DND-41 (cell line): ENCODE results near the gene OR5A1.

ENCODE experiments used
- EZH2 ChIP-seq: IDR thresholded peaks from 3 replicates; pipeline ENCODE4 v1.6.1; 2012; ENCODE audit warnings: borderline replicate concordance, low read depth, mild to moderate bottlenecking, moderate library complexity, low read length, inconsistent platforms; ENCODE audit not compliant: severe bottlenecking
- TF ChIP-seq, protein P1 (sequence below): IDR thresholded peaks from 2 replicates; pipeline ENCODE4 v1.5.1; 2012; ENCODE audit warnings: borderline replicate concordance, low read length, moderate library complexity, mild to moderate bottlenecking; ENCODE audit not compliant: poor library complexity, severe bottlenecking; ENCODE audit errors: extremely low read depth

GRCh38 chr11:59401262-59401552 is 35.1 kb upstream of the OR5A1 start:
- TF ChIP-seq, protein P1, sequence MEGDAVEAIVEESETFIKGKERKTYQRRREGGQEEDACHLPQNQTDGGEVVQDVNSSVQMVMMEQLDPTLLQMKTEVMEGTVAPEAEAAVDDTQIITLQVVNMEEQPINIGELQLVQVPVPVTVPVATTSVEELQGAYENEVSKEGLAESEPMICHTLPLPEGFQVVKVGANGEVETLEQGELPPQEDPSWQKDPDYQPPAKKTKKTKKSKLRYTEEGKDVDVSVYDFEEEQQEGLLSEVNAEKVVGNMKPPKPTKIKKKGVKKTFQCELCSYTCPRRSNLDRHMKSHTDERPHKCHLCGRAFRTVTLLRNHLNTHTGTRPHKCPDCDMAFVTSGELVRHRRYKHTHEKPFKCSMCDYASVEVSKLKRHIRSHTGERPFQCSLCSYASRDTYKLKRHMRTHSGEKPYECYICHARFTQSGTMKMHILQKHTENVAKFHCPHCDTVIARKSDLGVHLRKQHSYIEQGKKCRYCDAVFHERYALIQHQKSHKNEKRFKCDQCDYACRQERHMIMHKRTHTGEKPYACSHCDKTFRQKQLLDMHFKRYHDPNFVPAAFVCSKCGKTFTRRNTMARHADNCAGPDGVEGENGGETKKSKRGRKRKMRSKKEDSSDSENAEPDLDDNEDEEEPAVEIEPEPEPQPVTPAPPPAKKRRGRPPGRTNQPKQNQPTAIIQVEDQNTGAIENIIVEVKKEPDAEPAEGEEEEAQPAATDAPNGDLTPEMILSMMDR, result no peak
- TF ChIP-seq EZH2, result no peak
